Measurements from ENCODE around the gene GPI. TPM values are rescaled to one million over a fixed set of nuclear protein-coding genes. Genes with fewer than 3 reads are reported as not detected.

The GPI gene
- polyA plus RNA-seq, 1 of the 3 experiments (the other 2 are of a cell fraction), result 144 TPM

DNA sequence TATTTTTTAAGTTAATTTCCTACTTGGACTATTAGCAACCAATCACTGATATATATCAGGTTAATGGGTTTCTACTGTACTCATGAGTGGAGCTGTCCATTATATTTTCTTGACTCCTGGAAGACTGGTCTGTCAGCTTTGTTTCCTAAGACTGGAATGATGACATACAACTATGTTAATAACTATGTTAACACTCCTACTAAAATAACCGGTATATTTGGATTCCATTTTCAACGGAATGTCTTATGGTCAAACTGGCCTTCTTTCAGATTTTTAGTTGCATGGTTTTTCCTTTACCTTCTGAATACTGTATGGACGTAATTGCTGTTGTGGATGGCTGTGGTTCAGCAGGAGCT lies 45.8 kb upstream of the GPI start:
- DNase-seq, result no peak
- Histone ChIP-seq H3K36me3 (replicated peaks in 1 of 2; ENCODE audit: control insufficient read depth in 1 of 2, insufficient read depth in 2 of 2, low read length in 1 of 2) (peaks cover 3 to 4% of the 10 kb centered on the region in 2 experiments), H3K27me3 (ENCODE audit: insufficient read depth) (no peaks in the 10 kb centered on the region), H2AFZ (ENCODE audit: low read depth) (no peak overlapping the region), H3K27ac (ENCODE audit: low read depth in 2 of 2, low read length in 1 of 2) (no peak overlapping the region), H3K9me3 (no peaks in the 10 kb centered on the region), H3K4me2 (no peak overlapping the region), H3F3A (replicated peaks; ENCODE audit: insufficient read depth) (no peaks in the 10 kb centered on the region), H4K20me1 (ENCODE audit: insufficient read depth) (peaks cover 26% of the 10 kb centered on the region), H3K9me2 (no peaks in the 10 kb centered on the region), H3K79me2 (ENCODE audit: insufficient read depth) (peaks cover 18% of the 10 kb centered on the region; the same call in 1 of the 2 replicates), H3K4me1 (ENCODE audit: control insufficient read depth in 1 of 2, insufficient read depth in 2 of 2, low read depth in 1 of 2, low read length in 1 of 2) (peaks cover 0 to 22% of the 10 kb centered on the region in 2 experiments; a peak in 1 of 4 replicates), H3K4me3 (ENCODE audit: low read depth in 2 of 2, low read length in 1 of 2) (no peak overlapping the region), H3K9ac (no peak overlapping the region)
- no peak for TF ChIP-seq RCOR1 (IDR thresholded peaks at IDR 0.05; ENCODE audit: low read length)
- TF ChIP-seq NFIC (IDR thresholded peaks at IDR 0.05; ENCODE audit: borderline replicate concordance), result no peak
- TF ChIP-seq, protein P1, sequence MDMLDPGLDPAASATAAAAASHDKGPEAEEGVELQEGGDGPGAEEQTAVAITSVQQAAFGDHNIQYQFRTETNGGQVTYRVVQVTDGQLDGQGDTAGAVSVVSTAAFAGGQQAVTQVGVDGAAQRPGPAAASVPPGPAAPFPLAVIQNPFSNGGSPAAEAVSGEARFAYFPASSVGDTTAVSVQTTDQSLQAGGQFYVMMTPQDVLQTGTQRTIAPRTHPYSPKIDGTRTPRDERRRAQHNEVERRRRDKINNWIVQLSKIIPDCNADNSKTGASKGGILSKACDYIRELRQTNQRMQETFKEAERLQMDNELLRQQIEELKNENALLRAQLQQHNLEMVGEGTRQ (IDR thresholded peaks at IDR 0.05; ENCODE audit: borderline replicate concordance, low read depth, low read length), result no peak
- no peak for TF ChIP-seq TAF1 (IDR thresholded peaks at IDR 0.05; ENCODE audit: borderline replicate concordance, low read depth, low read length)
- no peak for TF ChIP-seq NRF1 (IDR thresholded peaks at IDR 0.05; ENCODE audit: low read depth, low read length)
- TF ChIP-seq, protein P2, sequence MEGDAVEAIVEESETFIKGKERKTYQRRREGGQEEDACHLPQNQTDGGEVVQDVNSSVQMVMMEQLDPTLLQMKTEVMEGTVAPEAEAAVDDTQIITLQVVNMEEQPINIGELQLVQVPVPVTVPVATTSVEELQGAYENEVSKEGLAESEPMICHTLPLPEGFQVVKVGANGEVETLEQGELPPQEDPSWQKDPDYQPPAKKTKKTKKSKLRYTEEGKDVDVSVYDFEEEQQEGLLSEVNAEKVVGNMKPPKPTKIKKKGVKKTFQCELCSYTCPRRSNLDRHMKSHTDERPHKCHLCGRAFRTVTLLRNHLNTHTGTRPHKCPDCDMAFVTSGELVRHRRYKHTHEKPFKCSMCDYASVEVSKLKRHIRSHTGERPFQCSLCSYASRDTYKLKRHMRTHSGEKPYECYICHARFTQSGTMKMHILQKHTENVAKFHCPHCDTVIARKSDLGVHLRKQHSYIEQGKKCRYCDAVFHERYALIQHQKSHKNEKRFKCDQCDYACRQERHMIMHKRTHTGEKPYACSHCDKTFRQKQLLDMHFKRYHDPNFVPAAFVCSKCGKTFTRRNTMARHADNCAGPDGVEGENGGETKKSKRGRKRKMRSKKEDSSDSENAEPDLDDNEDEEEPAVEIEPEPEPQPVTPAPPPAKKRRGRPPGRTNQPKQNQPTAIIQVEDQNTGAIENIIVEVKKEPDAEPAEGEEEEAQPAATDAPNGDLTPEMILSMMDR (IDR thresholded peaks at IDR 0.05), result no peak
- no peak for TF ChIP-seq TCF12 (IDR thresholded peaks at IDR 0.05)
- no peak for TF ChIP-seq EZH2phosphoT487 (IDR thresholded peaks at IDR 0.05; ENCODE audit: borderline replicate concordance, low read depth)
- WGBS (ENCODE audit: low lambda C conversion rate), result 97% methylated on average over 3 of the region's 3 CpGs
- CTCF ChIA-PET, result interaction anchor here (1.3 kb wide), 2 partner anchors 19 to 24 kb away, joined by 3 to 5 read pairs; no protein-coding TSS in a partner anchor
- POLR2A ChIA-PET, result no interaction called here

DNA sequence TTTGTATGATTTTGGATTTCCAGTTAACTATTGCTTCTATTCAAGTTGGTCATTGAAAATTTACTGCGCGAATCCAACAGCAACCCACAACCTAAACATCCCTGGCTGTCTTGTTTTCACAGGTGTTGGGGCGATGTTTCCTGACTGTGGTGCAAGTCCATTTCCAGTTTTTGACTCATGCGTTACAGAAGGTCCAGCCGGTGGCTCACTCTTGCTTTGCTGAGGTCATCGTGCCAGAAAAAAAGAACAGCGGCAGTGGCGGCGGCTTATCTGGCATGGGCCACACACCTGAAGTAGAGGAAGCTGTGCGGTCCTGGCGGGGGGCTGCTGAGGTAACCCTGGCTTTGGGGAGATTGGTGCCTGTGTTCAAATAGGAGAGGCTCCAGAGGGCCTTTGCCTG lies 45.2 kb upstream of the GPI start:
- ChIA-PET CTCF (interaction anchor here (1.3 kb wide), 1 partner anchor 19 kb away, joined by 5 read pairs; no protein-coding TSS in a partner anchor), POLR2A (interaction anchor here (0.6 kb wide), 1 partner anchor 107 kb away, joined by 7 read pairs; no protein-coding TSS in a partner anchor)
- H3K4me2 ChIP-seq, result no peak overlapping the region
- H3K4me1 ChIP-seq (ENCODE audit: control insufficient read depth in 1 of 2, insufficient read depth in 2 of 2, low read depth in 1 of 2, low read length in 1 of 2), result peaks cover 0 to 22% of the 10 kb centered on the region in 2 experiments; a peak in 1 of 4 replicates
- H3K79me2 ChIP-seq (ENCODE audit: insufficient read depth), result peaks cover 15% of the 10 kb centered on the region; the same call in 1 of the 2 replicates
- no peak overlapping the region for H2AFZ ChIP-seq (ENCODE audit: low read depth)
- H4K20me1 ChIP-seq (ENCODE audit: insufficient read depth), result peaks cover 26% of the 10 kb centered on the region
- no peak overlapping the region for H3K4me3 ChIP-seq (ENCODE audit: low read depth in 2 of 2, low read length in 1 of 2)
- no peaks in the 10 kb centered on the region for H3K9me2 ChIP-seq
- H3K36me3 ChIP-seq (replicated peaks in 1 of 2; ENCODE audit: control insufficient read depth in 1 of 2, insufficient read depth in 2 of 2, low read length in 1 of 2), result peaks cover 4% of the 10 kb centered on the region in 2 experiments
- no peak overlapping the region for H3K27ac ChIP-seq (ENCODE audit: low read depth in 2 of 2, low read length in 1 of 2)
- H3F3A ChIP-seq (replicated peaks; ENCODE audit: insufficient read depth), result no peaks in the 10 kb centered on the region
- WGBS (ENCODE audit: low lambda C conversion rate), result 94% methylated on average over 11 of the region's 11 CpGs
- no peak for TF ChIP-seq GABPA (IDR thresholded peaks at IDR 0.05; ENCODE audit: low read depth)
- no peak for TF ChIP-seq MXI1 (IDR thresholded peaks at IDR 0.05; ENCODE audit: low read depth, low read length)
- no peak for TF ChIP-seq GATA2 (CRISPR knock-in tag; IDR thresholded peaks at IDR 0.05)
- TF ChIP-seq RCOR1 (IDR thresholded peaks at IDR 0.05; ENCODE audit: low read length), result no peak
- TF ChIP-seq, protein P3, sequence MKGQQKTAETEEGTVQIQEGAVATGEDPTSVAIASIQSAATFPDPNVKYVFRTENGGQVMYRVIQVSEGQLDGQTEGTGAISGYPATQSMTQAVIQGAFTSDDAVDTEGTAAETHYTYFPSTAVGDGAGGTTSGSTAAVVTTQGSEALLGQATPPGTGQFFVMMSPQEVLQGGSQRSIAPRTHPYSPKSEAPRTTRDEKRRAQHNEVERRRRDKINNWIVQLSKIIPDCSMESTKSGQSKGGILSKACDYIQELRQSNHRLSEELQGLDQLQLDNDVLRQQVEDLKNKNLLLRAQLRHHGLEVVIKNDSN (IDR thresholded peaks at IDR 0.05; ENCODE audit: borderline replicate concordance, low read depth), result no peak
- TF ChIP-seq, protein P4, sequence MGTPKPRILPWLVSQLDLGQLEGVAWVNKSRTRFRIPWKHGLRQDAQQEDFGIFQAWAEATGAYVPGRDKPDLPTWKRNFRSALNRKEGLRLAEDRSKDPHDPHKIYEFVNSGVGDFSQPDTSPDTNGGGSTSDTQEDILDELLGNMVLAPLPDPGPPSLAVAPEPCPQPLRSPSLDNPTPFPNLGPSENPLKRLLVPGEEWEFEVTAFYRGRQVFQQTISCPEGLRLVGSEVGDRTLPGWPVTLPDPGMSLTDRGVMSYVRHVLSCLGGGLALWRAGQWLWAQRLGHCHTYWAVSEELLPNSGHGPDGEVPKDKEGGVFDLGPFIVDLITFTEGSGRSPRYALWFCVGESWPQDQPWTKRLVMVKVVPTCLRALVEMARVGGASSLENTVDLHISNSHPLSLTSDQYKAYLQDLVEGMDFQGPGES (IDR thresholded peaks at IDR 0.05; ENCODE audit: low read depth, low read length), result no peak
- TF ChIP-seq EZH2phosphoT487 (IDR thresholded peaks at IDR 0.05; ENCODE audit: borderline replicate concordance, low read depth), result no peak
- no peak for TF ChIP-seq YY1 (IDR thresholded peaks at IDR 0.05; ENCODE audit: low read depth)
- TF ChIP-seq, protein P2 (IDR thresholded peaks at IDR 0.05), result no peak
- TF ChIP-seq RXRA (IDR thresholded peaks at IDR 0.05; ENCODE audit: borderline replicate concordance, low read depth), result no peak
- H3K9ac ChIP-seq, result no peak overlapping the region
- H3K9me3 ChIP-seq, result no peaks in the 10 kb centered on the region
- no peak for DNase-seq
- H3K27me3 ChIP-seq (ENCODE audit: insufficient read depth), result no peaks in the 10 kb centered on the region
